IPS-NIHi11 (cell line): ENCODE data around the gene ENPP6.
A peak's percentile ranks its signal among the peaks of the same experiment; 100 is the strongest.
"Not testable (repeated sequence)": the region's sequence is repeated elsewhere in the genome, so short reads cannot be mapped to it uniquely, and the experiment has no call there.

ENCODE experiments used
- DNase-seq: peaks from one replicate; pipeline ENCODE4 v3.0.0; 2012; ENCODE audit warnings: mixed read lengths, low spot score

ENPP6 gene

DNA sequence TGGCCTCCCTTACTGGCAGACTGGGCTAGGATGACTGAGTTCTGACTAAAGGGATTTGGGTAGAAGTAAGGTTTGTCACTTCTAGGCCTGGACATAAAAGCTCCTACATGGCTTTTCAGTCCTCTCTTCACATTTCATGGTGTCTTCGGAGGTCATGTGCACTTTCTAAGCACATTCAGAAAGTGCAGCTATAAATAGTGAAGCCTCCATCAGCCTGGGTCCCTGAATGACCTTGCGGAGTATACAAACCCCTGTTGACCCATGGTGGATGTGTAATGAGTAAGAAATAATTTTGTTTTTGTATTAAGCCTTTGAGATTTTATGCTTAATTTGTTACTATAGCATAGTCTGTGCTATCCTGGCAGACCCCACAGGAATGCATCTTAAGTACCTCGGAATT lies 158.6 kb downstream of the ENPP6 start:
- no peak for DNase-seq

DNA sequence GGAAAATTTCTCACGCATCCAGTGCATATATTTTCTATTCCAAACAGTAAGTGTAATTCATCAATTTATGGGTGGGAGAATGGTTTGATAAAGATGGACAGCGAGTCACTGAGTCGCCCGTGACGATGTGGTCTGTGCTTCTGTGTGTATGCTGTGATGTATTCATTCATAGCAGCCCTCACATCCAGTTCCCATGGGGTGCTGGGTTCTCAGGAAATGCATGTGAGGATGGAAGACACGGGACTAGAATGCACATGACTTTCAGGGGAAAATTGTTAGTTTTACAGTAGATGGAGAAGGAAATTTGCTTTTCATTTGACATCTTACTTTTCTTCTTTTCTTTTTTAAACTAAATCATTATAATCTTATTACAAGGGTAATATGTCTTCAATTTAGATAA lies 159.6 kb downstream of the ENPP6 start:
- no peak for DNase-seq

GRCh38 chr4:184056877-184057276 lies 160.8 kb downstream of the ENPP6 start:
- no peak for DNase-seq

DNA sequence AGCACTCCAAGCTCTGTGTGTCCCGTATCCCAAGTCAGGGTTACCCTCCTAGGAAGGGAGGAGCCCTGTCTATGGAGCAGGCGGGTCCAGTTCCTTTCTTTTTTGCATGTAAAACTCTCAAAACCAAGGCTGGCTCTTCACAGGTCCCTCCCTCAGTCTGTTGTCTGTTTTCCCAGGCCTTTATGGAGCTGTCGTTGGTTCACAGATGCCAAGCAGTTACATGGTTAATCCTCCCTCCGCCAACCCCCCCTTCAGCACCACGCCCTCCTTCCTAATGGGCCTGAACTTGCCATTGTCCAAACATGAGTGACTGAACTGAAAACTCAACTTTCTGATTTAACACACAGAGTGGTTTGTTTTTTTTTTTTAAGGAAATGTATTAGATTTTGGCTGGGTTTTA lies 164.2 kb downstream of the ENPP6 start:
- DNase-seq: no peak

DNA sequence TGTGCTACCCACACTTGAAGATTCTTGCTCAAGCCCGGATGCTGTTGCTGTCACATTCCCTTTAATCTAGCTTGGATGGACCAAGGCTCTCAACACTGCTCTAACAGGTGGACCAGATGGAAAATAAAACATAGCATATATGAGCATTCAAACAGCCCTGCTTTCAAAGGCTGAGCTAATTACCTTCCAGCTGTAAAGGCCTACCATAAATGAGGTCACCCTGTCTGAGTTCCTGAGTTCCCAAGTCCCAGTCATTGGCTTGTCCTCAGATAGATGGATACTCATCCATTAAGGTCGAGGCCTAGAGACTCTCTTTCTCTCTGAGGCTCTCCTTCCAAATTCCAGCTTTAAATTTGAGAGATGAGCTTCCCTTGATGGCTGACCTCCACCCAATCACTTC lies 165.1 kb downstream of the ENPP6 start:
- no peak for DNase-seq

DNA sequence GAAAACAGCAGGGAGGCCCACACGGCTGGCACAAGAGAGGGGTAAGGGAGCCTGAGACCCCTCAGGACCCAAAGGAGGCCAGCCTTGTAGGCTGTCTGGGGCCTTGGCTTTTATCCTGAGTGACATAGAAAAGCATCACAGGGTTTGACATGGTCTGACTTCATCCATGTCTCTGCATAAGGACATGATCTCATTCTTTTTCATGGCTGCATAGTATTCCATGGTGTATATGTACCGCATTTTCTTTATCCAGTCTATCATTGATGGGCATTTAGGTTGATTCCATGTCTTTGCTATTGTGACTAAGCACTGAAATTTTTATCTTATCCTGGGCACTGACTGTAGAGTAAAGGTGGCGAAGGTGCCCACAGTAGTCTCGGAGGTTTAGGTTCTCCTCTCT lies 166.4 kb downstream of the ENPP6 start:
- not testable (repeated sequence) for DNase-seq

- DNase-seq: no peak
Observed at GRCh38 chr4:184046148-184046547, 171.5 kb downstream of the ENPP6 start.

DNA sequence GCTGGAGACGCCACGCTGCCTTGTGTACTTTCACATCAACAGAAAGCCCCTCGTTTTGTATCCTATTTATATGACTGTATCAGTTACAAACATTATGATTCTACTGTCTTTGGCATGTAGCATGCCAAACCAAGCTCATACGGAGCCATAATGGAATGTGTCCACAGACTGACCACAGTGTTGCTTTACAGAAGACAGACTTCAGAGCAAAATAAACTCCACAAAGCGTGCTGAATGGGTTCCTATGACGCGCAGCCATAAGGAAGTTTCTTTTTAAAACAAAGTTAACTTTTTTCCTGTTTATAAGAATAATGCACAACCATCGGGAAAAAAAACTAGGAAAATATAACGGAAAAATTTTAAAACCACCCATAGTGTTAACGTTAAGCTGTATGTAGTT lies 176.5 kb downstream of the ENPP6 start:
- no peak for DNase-seq

GRCh38 chr4:184039963-184040383 lies 177.7 kb downstream of the ENPP6 start:
- peak; percentile 19 for DNase-seq
